Endothelial cell of umbilical vein (primary cell): ENCODE results near the gene LNX2. TPM values are rescaled to one million over a fixed set of nuclear protein-coding genes. Genes with fewer than 3 reads are reported as not detected.
A peak's percentile ranks its signal among the peaks of the same experiment; 100 is the strongest.

Source experiments
- BruUV-seq: library from RNA; stranded (reverse); fragments of 400-500 nt; replicated peaks from 2 replicates; lab custom pipeline; 2021; lab: Mats Ljungman, UMichigan
- CTCF ChIA-PET: fragments of 300-600, 350-600 bp; sonication (Branson Sonifier 250); formaldehyde crosslinking; loops from one replicate; lab custom pipeline; 2021; ENCODE audit warnings: antibody characterized with exemption, inconsistent platforms; lab: Charles Lee
- POLR2A ChIA-PET: fragments of 300-600, 350-600 bp; sonication (Branson Sonifier 250); formaldehyde crosslinking; loops from one replicate; lab custom pipeline; 2021; ENCODE audit warnings: antibody characterized with exemption, inconsistent platforms; lab: Charles Lee
- DNase-seq: peaks from one replicate; pipeline ENCODE4 v3.0.0-alpha.2; 2011; ENCODE audit warnings: low read depth, low spot score
- FAIRE-seq: peaks from 2 replicates; lab custom pipeline; 2011; peaks lifted over from hg19 to GRCh38; lab: Jason Lieb, UNC
- H2AFZ ChIP-seq: 2 replicates; pipeline ENCODE4 v1.6.0; 2012; ENCODE audit warnings: low read depth, low read length, control low read depth, inconsistent platforms
- H3K27ac ChIP-seq: 2 replicates; pipeline ENCODE4 v1.5.1; 2011; ENCODE audit warnings: low read depth, mild to moderate bottlenecking, control low read depth, low read length, moderate library complexity; ENCODE audit not compliant: insufficient read depth
- H3K27me3 ChIP-seq, 2 experiments: 2 replicates each; pipeline versions ENCODE4 v1.6.0 to v1.6.1; 2011; ENCODE audit warnings: low read length in 2 of 2, mixed read lengths in 1 of 2; ENCODE audit not compliant: control insufficient read depth in 2 of 2, insufficient read depth in 2 of 2
- H3K36me3 ChIP-seq, 2 experiments: 2 replicates in 1 of 2; 3 replicates in 1 of 2; pipeline ENCODE4 v1.5.1; 2011; ENCODE audit warnings: low read length in 2 of 2, mild to moderate bottlenecking in 1 of 2, moderate library complexity in 1 of 2; ENCODE audit not compliant: control insufficient read depth in 2 of 2, insufficient read depth in 2 of 2; ENCODE audit errors: extremely low read depth in 1 of 2
- H3K4me1 ChIP-seq: 3 replicates; pipeline ENCODE4 v1.5.1; 2011; ENCODE audit warnings: mild to moderate bottlenecking, low read length; ENCODE audit not compliant: control insufficient read depth, insufficient read depth; ENCODE audit errors: extremely low read depth
- H3K4me2 ChIP-seq: 2 replicates; pipeline ENCODE4 v1.6.1; 2011; ENCODE audit warnings: low read length, control low read depth, mixed read lengths; ENCODE audit not compliant: insufficient read depth
- H3K4me3 ChIP-seq, 3 experiments: fragments of 200-600 bp in 1 of 3; sonication (generic), shearing (Covaris generic) in 1 of 3; replicated peaks in 1 of 3; 2 replicates each; pipeline ENCODE4 v1.5.1; 2011 to 2016; ENCODE audit warnings: control low read depth in 3 of 3, low read length in 3 of 3, mild to moderate bottlenecking in 2 of 3, inconsistent platforms in 1 of 3, low read depth in 1 of 3, moderate library complexity in 1 of 3; ENCODE audit not compliant: insufficient read depth in 1 of 3
- H3K79me2 ChIP-seq: 2 replicates; pipeline ENCODE4 v1.6.0; 2012; ENCODE audit warnings: low read length, inconsistent platforms; ENCODE audit not compliant: control insufficient read depth, insufficient read depth
- H3K9ac ChIP-seq: replicated peaks from 2 replicates; pipeline ENCODE3; 2011; ENCODE audit warnings: low read length, control low read depth; ENCODE audit not compliant: insufficient read depth; ENCODE audit errors: extremely low read depth
- H3K9me1 ChIP-seq: replicated peaks from 3 replicates; pipeline ENCODE4 v1.6.0; 2011; ENCODE audit warnings: mild to moderate bottlenecking, low read length; ENCODE audit not compliant: control insufficient read depth, insufficient read depth; ENCODE audit errors: extremely low read depth
- H3K9me3 ChIP-seq: replicated peaks from 2 replicates; pipeline ENCODE4 v1.5.1; 2012; ENCODE audit warnings: low read length, inconsistent platforms; ENCODE audit not compliant: control insufficient read depth, insufficient read depth
- H4K20me1 ChIP-seq: replicated peaks from 2 replicates; pipeline ENCODE3; 2011; ENCODE audit warnings: mild to moderate bottlenecking, low read length; ENCODE audit not compliant: control insufficient read depth, insufficient read depth; ENCODE audit errors: extremely low read depth
- CTCF ChIP-seq, 2 donors: IDR thresholded peaks; 1 replicate in 1 of 2; 2 replicates in 1 of 2; pipeline ENCODE4 v1.5.1; 2011; ENCODE audit warnings: low read length in 2 of 2, mild to moderate bottlenecking in 2 of 2, moderate library complexity in 2 of 2, control low read depth in 1 of 2, inconsistent platforms in 1 of 2, low read depth in 1 of 2; ENCODE audit not compliant: insufficient read depth in 1 of 2; ENCODE audit errors: extremely low read depth in 1 of 2
- EZH2 ChIP-seq: IDR thresholded peaks from 2 replicates; pipeline ENCODE4 v1.6.1; 2012; ENCODE audit warnings: borderline replicate concordance, low read depth, mild to moderate bottlenecking, moderate library complexity, low read length, inconsistent platforms; ENCODE audit not compliant: severe bottlenecking
- FOS ChIP-seq: IDR thresholded peaks from 2 replicates; pipeline ENCODE4 v1.6.1; 2011; ENCODE audit warnings: mild to moderate bottlenecking, low read length, moderate library complexity, borderline replicate concordance; ENCODE audit not compliant: insufficient read depth
- GATA2 ChIP-seq: IDR thresholded peaks from 2 replicates; pipeline ENCODE4 v1.7.0; 2011; ENCODE audit warnings: low read depth, mild to moderate bottlenecking, moderate library complexity, mixed read lengths, low read length; ENCODE audit not compliant: insufficient read length, insufficient read depth
- JUN ChIP-seq: IDR thresholded peaks from 2 replicates; pipeline ENCODE4 v1.6.1; 2011; ENCODE audit warnings: borderline replicate concordance, low read depth; ENCODE audit not compliant: insufficient read length, insufficient read depth
- MAX ChIP-seq: IDR thresholded peaks from 2 replicates; pipeline ENCODE4 v1.6.1; 2011; ENCODE audit not compliant: insufficient read depth, insufficient read length
- MYC ChIP-seq: IDR thresholded peaks from one replicate; pipeline ENCODE4 v1.6.1; 2011; ENCODE audit warnings: mild to moderate bottlenecking, low read depth, low read length
- POLR2A ChIP-seq: IDR thresholded peaks from 2 replicates; pipeline ENCODE4 v1.6.1; 2012; ENCODE audit warnings: low read depth, mild to moderate bottlenecking, control low read depth, low read length
- POLR2AphosphoS5 ChIP-seq: IDR thresholded peaks from 2 replicates; pipeline ENCODE4 v1.6.1; 2012; ENCODE audit warnings: low read depth, mild to moderate bottlenecking, control low read depth, low read length, moderate library complexity; ENCODE audit not compliant: insufficient read depth
- dilution Hi-C: fragments of 300-500 bp; cut with MboI; formaldehyde crosslinking; loops from one replicate; pipeline ENCODE4 v1.15.0; 2019; ENCODE audit warnings: low sequenced_read_pairs; ENCODE audit not compliant: extremely low pct_ligation_motif_present
- intact Hi-C: fragments of 100-400 bp; cut with micrococcal nuclease; formaldehyde crosslinking; loops from one replicate; pipeline ENCODE4 v1.10.0; 2022
- polyA plus RNA-seq, 4 experiments: library from polyadenylated mRNA; depleted of rRNA in 3 of 4; stranded (reverse) in 3 of 4; unstranded in 1 of 4; fragments of >200 nt; gene quantifications; 2 replicates each; pipeline versions ENCODE4 v1.2.1 to v1.2.3, GENCODE V29; 2011 to 2012; ENCODE audit warnings: missing spikeins in 1 of 4
- total RNA-seq: library from RNA; stranded (reverse); gene quantifications from 2 replicates; pipeline ENCODE4 v1.2.3, GENCODE V29; 2021

LNX2 gene
- total and polyA plus RNA-seq, 2 donors (not counting 3 experiments of a cell fraction or from before 2014, with no cell fraction given): 7.0 to 9.1 TPM

GRCh38 chr13:27599845-27600553, 20.3 kb downstream of the LNX2 start:
- Histone ChIP-seq H3K4me2 (peak overlapping the region; percentile 59), H3K9me3 (no peaks in the 10 kb centered on the region), H3K9ac (peak overlapping the region; percentile 39), H2AFZ (no peak overlapping the region), H3K27me3 (no peaks in the 10 kb centered on the region), H3K4me1 (peaks cover 16% of the 10 kb centered on the region), H3K36me3 (no peaks in the 10 kb centered on the region), H4K20me1 (no peaks in the 10 kb centered on the region), H3K79me2 (peaks cover 51% of the 10 kb centered on the region), H3K9me1 (peaks cover 2% of the 10 kb centered on the region), H3K27ac (peak overlapping the region; percentile 39), H3K4me3 (no peak overlapping the region)
- peak; percentile 82 for TF ChIP-seq FOS
- no peak for TF ChIP-seq MAX
- no peak for TF ChIP-seq POLR2A
- TF ChIP-seq CTCF (IDR thresholded peaks at IDR 0.05; ENCODE audit: extremely low read depth in 1 of 2, insufficient read depth in 1 of 2, low read depth in 1 of 2, low read length in 2 of 2): no peak
- no peak for TF ChIP-seq EZH2
- no peak for TF ChIP-seq MYC
- TF ChIP-seq GATA2: peak; percentile 82
- peak; percentile 95 for TF ChIP-seq JUN
- TF ChIP-seq POLR2AphosphoS5: peak; percentile 24
- BruUV-seq: no TSS peak
- DNase-seq: peak; percentile 70
- dilution Hi-C loops: no loop called here
- intact Hi-C loops: loop anchor here (1.0 kb wide), 1 partner anchor 20 kb away; the partner anchor contains the start of gene LNX2
- CTCF ChIA-PET: interaction anchor here (1.1 to 2.0 kb wide), 7 partner anchors 13 to 226 kb away, joined by 3 to 6 read pairs (median 6); partner anchors contain the start of gene POLR1D
- POLR2A ChIA-PET: interaction anchor here (0.6 to 1.5 kb wide), 2 partner anchors 11 to 21 kb away, joined by 3 read pairs; partner anchors contain the start of gene LNX2
- FAIRE-seq: peak; percentile 81
